Middle frontal gyrus (tissue), 1 donor: ENCODE measurements around the gene SHROOM2.
"Not testable (repeated sequence)": the region's sequence is repeated elsewhere in the genome, so short reads cannot be mapped to it uniquely, and the experiment has no call there.

Experiments used
- DNase-seq: peaks from one replicate; pipeline ENCODE4 v3.0.0-alpha.2; 2015; ENCODE audit warnings: low spot score; ENCODE audit errors: extremely low spot score

SHROOM2 gene

DNA sequence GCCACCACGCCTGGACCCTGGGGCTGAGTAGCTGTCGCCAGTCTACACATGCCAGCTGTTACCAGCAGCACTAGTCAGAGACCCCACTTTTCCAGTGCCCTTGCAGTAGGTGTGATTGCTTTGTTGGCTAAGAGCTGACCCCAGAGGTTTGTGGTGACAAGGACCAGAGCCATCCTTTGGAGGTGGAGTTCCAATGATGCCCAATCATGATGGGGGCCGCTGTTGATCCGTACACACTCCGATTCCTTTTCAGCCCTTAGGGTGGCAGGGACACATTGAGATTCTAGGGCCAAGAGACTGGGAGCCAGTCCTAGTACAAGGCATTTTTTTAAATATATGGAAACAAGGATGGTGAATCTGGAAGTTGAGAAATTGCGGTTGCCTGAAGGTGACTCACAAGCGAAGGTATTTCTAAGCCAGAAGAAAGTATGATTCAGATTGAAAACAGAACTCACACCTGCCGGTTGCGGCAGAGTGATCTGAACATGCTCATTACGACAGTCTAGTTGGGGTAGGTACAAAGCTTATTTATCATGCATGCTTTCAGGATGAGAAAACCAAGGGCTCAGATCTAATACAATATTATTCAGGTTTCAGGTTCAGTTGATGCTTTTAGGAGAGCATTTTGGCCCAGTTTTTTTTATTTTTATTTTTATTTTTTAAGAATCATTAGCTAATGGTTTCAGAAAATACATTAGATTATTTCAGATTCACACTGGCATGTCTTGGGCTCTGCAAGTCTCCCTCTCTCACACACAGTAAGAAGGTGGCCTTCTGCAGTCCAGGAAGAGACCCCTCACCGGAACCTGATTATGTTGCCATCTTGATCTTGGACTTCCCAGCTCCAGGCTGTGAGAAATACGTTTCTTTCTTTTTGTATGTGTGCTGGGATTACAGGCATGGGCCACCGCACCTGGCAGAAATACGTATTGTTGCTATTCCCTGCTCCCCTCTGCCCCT is 43.4 kb downstream of the SHROOM2 start:
- DNase-seq = no peak

DNA sequence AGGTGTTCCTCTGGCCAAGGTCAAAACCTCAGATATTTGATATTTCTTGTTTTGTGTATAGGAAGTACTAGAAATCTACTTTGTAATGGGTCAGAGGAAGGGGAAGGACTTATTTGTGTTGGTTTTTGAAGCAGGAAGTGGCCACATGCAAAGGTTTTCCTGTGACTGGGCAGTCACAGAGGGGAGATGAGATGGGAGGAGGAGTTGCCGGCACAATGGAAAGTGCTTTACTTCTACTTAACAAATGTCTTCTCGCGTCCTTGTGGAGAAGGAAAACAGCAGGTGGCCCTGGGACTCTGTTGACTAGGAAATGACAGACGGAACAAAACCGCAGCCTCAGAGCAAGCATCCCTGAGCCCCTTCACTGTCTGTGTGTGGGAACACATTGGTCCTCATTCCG is 46.6 kb downstream of the SHROOM2 start:
- no peak for DNase-seq

DNA sequence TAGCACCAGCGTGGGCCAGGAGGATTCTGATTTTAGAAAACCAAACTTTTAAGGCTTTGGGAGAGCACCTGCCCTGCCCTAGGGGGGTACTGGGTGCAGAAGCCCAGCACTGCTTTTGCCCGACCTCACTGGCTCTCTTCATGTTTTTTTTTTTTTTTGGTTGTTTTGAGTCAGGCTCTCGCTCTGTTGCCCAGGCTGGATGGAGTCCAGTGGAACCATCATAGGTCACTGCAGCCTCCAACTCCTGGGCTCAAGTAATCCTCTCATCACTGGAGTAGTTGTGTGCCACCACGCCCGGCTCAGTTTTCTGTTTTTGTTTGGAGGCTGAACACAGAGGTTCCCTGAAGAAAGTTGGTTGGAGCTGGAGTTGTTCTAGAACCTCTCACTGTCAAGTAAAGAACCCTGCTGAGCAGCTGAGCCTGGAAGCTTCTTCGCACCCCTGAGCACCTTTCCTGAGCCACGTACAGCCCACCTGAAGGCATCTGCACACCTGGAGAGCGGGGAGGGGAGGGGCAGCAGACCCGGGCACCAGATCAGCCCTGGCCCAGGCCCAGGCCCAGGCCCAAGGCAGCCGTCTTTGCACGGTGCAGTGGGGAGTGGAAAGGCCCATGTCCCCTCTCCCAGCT is 49.5 kb downstream of the SHROOM2 start:
- no peak for DNase-seq

DNA sequence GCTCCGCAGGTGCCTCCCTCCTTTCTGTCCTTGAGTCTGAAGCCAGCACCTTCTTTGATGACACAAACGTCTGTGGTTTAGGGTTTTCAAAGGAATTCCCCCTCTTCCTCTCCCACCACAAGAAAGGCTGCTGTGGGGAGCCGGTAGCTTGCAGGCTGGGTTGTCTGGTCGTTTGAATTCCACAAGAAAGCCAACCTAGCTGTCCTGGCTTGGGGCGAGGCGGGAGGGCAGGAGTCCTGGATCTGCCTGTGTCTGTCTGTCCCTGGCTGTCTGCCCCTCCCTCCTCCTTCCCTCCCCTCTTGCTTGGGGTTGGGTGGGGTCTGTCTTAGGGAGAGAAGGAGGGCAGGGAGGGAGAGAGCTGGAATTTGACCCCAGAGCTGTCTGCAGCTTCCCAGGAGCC is 56.3 kb downstream of the SHROOM2 start:
- no peak for DNase-seq

DNA sequence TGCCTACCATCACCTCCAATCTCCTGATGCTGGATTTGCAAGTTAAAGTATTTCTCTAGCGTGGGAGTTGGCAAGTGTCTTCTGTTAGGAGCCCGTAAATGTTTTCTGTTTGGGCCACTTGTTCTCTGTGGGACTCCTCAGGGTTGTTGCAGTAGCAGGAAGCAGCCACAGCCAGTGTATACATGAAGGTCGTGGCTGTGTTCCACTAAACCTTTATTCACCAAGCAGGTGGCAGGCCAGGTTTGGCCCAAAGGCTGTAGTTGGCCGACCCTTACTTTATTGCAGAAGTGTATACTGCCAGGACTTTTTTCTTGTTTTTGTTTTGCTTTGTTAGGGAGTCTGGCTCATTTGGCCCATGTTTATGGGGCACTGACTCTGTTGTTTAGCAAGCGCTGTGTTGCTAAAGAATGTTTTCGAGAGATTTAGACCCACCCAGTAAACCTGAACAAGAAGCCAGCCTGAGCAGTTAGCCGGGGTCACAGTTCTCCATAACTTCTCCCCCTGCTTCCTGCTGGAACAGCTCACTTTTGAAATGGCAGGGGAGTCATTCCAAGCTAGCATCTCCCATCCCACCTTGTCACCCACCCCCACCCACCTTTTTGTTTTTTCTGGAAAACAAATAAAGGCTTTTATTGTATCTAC is 58.8 kb downstream of the SHROOM2 start:
- no peak for DNase-seq

DNA sequence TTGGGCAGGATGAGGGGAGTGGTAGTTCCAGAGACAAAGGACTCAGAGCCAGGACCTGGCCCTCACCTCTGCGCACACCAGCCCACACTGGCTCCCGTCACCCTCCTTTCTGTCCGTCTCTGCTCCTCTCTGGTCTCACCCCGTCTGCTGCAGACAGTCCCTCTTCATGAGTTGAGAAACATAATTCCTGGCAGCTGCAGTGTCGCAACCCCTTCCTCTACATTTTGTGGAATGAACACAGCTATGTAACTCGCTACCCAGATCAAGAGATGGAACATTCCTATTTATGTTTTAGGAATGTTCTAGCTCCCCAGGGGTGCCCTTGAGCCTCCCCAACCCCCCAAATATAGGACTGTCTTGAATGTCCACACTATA is 59.3 kb downstream of the SHROOM2 start:
- DNase-seq = no peak

DNA sequence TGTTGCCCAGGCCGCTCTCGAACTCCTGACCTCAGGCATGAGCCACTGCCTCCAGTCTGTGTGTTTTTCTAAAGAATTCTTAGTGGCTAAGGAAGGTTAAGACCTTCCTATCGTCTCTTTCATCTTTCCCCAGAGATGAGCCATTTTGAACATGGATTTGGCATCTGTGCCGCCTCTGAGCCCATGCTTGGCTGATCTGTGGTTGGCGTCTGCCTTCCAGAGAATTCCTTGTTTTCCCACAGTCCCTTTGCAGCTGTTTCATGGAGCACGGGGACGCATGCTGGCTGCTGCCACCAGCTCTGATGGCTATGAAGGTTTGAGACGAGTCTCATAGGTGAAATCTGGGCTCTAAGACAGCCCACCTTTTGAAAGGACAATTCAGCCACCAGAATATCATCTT is 60.4 kb downstream of the SHROOM2 start:
- no peak for DNase-seq

DNA sequence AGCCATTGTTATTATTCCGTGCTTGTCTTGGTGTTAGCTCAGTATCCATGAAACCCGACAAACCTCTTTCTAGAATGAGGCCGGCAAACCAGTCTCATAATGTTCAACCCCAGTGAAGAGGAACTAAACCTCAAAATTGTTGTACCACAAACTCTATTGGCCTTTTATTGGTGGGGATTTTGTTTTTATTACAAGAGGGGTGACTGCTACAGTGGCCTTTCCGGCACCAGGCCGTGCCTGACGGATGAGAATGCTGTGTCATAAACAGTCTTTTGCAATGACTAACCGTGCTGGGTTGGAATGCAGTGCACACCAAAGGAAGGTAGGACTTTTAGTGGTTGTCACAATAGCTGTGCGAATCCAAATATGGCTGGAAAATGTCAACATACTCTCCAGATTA is 60.8 kb downstream of the SHROOM2 start:
- DNase-seq = no peak

DNA sequence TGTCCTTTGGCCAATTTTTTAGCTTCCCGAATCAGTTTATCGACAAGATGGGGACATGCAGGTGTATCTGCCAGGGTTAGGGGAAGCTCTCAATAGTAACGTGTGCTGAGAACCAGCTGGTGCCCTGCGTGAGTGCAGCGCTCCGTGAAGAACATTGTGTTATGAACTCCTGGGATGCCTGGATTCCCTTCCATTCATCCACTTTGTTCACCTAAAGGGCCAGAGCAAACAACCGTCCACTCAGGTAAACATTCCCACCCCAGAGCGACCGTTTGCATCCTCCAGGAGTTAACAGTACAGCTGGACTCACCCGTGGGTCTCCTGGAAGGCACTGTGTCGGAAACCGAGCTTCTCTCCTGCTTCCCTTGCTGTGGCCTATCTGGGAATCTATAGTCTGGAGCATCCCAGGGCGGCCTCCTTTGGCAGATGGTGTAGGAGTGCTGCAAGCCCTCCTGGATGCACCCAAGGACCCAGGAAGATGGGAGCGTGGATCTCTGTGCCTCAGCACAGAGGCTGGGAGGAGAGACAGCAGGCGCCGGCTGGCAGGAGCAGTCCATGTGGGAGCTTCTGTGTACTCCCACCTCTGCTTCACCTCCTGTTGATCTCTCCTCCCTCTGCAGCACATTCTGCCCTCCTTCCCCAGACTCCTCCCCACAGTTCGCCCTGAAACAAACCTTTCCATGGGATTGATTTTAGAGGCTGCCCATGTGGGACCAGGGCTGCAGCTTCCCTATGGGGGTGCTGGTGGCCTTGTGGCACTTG is 62.7 kb downstream of the SHROOM2 start:
- DNase-seq = no peak

DNA sequence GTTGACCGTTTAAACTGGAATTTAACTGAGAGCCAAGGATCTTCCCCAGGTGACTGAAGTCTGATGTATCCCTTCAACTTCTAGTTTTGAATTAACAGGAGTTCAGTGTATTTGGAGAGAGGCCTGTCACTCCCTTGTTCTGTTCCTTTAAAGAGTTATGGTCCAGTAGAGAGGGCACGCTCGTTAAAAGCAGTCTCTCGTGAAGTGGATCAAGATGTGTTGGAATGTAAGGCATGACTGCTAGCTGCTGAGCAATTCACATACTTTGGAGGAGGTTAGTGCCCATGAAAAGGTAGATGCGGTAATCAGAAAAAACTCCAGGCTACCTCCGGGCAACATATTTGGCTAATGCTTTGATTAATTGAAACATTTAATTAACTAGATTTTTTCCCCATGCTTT is 65.7 kb downstream of the SHROOM2 start:
- no peak for DNase-seq

DNA sequence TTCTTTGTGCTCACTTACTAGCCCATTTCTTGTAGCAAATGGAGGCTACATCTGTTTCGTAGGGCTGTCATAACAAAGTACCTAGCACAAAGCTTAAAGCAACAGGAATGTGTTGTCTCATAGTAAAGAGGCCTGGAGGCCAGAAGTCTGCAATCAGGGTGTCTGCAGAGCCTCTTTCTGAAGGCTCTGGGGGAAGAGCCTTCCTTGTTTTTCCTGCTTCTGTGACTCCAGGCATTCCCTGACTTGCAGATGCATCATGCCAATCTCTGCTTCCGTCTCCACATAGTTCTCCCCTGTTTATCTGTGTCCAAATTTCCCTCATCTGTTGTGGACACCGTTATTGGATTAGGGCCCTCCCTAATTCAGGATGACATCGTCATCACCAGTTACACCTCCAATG is 67.1 kb downstream of the SHROOM2 start:
- DNase-seq = no peak

DNA sequence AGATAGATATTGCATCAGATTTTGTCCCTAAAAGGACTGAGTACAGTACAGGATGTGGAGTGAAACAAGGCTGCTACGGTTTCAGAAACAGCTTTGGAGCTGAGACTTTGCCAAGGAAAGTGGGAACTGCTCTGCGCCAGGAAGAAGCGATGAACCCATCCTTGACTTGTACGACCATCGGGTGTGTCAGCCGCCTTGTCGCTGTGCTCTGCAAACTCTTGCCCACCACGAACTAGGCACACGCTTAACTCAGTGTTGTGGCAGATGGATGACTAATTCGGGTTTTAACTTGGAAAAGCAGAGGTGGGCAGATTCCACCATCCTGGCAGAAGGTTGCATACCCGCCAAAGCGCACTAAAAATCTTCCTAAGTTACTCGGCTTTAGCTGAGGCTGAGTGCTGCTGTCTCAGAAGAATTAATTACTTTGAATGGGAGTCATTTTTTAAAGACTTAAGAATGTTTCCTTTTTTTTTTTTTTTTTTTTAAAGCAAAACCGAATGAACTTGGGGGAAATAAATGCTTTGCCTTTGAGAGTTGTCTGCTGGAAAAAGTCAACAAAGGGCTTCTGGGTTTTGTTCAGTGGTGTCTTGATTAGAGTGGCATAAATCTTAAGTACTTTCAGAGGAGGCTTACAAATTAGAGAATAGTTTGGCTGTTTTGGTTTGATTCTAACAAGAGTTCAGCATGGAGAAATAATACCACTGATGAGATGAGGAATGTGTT is 69.5 kb downstream of the SHROOM2 start:
- DNase-seq = no peak

DNA sequence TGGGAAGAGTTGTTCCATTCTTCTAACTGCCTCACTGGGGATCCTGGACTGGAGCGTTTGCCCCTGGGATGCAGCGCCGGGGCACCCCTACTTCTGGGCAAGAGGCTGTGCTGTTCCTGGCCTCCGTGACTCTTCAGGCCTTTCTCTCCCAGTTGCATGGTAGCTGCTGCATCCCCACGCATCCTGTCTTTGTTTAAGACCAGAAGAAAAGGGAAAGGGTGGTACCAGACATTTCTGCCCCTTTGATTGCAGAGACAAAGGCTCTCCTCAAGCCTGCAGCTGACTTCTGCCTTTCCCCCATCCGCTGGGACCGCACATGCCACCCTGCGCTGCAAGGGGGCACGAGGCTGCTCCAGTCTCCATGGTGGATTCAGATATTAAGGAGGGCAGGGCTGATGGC is 70.4 kb downstream of the SHROOM2 start:
- no peak for DNase-seq

DNA sequence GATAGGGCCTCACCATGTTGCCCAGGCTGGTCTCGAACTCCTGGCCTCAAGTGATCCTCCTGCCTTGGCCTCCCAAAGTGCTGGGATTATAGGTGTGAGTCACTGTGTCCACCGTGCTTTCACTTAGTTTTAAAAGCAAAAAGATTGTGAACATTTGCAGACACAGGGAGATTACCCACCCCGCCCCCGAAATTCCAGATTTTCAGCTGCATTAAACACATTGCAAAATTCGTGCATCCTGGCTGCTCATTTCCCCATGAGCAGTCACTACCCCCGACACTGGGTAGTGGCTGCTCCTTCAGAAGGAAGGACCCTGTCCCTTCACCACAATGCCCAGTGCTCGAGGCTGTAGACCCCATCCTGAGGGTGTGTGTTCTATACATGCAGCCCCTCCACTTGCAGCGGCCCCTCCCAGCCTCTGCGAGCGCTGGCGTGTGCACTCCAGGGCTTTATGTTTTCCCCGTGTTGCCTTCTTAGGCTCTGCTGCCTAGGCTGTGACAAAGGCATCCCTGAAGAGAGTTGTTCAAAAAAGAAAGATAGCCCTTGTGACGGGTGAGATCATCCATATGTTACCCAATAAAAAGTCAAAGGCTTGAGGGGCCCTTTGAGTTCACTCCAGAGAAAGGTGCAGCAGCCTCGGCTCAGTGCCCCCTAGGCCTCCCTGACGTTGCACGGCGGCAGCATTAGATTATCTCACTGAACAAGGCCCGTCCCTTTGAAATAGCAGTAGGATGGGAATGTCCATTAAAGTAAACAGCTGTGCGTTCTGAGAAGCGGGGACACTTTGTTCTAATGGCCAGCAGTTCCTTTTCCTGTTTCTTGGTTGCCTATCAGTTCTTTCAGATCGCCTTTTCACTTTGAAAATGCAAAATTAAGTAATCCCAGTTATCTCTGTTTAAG is 71.6 kb downstream of the SHROOM2 start:
- no peak for DNase-seq

DNA sequence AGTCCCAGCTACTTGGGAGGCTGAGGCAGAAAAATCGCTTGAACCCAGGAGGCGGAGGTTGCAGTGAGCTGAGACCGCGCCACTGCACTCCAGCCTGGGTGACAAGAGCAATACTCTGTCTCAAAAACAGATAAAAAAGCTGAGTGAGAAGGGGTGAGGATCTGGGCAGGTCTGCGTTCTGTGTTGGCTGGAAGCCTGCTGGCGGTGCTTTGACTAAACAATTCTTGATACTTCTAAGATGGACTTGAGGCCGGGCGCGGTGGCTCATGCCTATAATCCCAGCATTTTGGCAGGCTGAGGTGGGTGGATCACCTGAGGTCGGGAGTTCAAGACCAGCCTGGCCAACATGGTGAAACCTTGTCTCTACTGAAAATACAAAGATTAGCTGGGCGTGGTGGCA is 72.5 kb downstream of the SHROOM2 start:
- DNase-seq = not testable (repeated sequence)

DNA sequence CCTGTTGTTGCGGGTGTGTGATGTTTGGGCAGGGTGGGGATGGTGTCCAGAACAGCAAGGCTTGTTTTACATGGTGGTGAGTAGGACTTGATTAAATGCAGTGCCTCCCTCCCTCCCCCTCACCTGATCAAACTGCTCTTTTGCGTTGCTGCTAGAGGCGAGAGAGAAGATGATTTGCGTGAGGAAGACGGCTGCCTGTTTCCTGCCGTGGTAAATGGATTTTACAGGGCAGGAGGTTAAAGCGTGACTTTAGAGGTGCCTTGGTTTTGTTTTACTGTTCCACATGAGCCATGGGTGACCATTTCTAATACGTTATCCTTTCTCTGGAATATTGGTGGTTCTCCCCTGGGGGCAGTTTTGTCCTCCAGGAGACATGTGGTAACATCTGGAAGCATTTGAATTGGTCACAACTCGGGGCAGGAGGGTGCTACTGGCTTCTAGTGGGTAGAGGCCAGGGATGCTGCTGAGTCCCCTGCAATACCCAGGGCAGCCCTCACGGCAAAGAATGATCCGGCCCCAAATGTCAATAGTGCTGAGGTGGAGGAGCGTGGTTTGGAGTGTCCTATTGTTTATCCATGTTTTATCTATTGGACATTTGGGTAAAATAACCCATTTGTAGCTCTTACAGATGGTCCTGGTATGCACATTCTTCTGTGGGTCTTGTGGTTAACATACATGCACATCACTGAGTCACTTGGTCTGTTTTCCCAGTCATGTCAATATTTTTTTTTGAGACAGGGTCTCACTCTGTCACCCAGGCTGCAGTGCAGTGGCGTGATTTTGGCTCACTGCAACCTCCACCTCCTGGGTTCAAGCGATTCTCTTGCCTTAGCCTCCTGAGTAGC is 73.7 kb downstream of the SHROOM2 start:
- no peak for DNase-seq

DNA sequence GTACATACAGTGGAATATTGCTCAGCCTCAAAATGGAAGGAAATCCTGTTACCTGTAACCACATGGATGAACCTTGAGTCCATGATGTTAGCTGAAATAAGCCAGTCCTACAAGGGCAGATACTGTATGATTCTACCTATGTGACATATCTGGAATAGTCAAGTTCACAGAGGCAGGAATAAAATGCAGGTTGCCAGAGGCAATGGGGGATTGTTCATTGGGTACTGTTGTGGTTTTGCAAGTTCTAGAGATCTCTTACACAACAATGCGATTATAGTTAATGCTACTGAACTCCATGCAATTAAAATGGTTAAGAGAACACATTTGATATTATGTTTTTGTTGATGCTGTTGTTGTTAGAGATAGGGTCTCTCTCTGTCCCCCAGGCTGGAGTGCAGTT is 74.6 kb downstream of the SHROOM2 start:
- no peak for DNase-seq

DNA sequence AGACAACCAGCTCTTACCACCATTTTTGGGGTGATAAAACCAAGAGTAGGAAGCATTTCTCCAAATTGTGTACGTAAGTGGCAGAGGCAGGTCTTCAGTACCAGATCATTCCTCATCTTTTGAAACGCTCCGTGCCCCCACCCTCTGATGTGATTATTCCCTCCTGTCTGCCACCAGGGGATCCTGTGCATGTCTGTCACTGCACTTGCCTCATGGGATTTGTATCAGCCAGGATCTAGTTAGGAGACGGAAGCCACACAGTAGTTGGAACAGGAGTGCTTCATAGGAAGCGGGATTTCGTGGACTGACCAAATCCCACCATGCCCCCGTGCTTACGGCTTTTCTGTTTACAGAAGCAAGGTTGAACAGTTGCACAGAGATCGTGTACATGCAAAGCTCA is 75.5 kb downstream of the SHROOM2 start:
- no peak for DNase-seq

DNA sequence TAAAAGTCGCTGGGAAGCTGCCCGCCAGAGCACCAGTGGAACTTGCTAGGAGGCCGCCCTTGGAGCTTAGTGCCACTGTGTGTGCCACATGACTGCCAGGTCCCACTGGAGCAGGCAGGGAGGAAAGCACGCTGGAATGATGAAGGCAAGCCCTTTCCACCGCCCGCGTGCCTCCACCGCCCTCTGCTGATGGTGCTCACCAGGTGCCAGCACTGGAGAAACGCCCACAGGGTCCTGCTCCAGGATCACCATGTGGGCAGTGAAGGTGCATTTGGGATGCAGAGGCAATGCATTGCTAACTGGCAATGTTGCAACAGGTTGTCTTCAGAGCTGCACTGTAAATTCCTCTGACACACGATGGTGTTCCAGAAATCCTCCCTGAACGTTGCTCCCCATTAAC is 76.3 kb downstream of the SHROOM2 start:
- no peak for DNase-seq
